NB4 (cell line): ENCODE data around the gene CTCFL.
"Not testable (repeated sequence)": the region's sequence is repeated elsewhere in the genome, so short reads cannot be mapped to it uniquely, and the experiment has no call there.

Experiments
- DNase-seq: peaks from one replicate; pipeline ENCODE4 v3.0.0; 2010; ENCODE audit warnings: low read depth
- H3K4me3 ChIP-seq: one replicate; pipeline ENCODE4 v1.5.1; 2011; ENCODE audit warnings: mild to moderate bottlenecking, low read depth, low read length, moderate library complexity
- CTCF ChIP-seq: IDR thresholded peaks from one replicate; pipeline ENCODE4 v1.5.1; 2012; ENCODE audit warnings: low read depth, low read length
- MAX ChIP-seq: IDR thresholded peaks from 2 replicates; pipeline ENCODE4 v1.6.1; 2011; ENCODE audit warnings: low read depth, low read length
- MYC ChIP-seq: IDR thresholded peaks from 2 replicates; pipeline ENCODE4 v1.6.1; 2011; ENCODE audit warnings: low read depth, low read length
- POLR2A ChIP-seq: IDR thresholded peaks from 2 replicates; pipeline ENCODE4 v1.6.1; 2011; ENCODE audit warnings: mild to moderate bottlenecking; ENCODE audit not compliant: insufficient read length; ENCODE audit errors: extremely low read depth

Gene CTCFL

GRCh38 chr20:57475388-57476083, 49.4 kb downstream of the CTCFL start:
- no peak for DNase-seq
- TF ChIP-seq CTCF (no peak), MAX (no peak), MYC (no peak), POLR2A (no peak)
- no peak overlapping the region for H3K4me3 ChIP-seq

- DNase-seq = peak; percentile 66
- TF ChIP-seq MYC = no peak
- TF ChIP-seq POLR2A = no peak
- no peak for TF ChIP-seq MAX
- TF ChIP-seq CTCF = no peak
- peak overlapping the region; percentile 12 for H3K4me3 ChIP-seq
Observed at GRCh38 chr20:57474816-57475215, 50.1 kb downstream of the CTCFL start.

- TF ChIP-seq MYC (no peak), MAX (no peak), CTCF (no peak), POLR2A (no peak)
- peak; percentile 67 for DNase-seq
- H3K4me3 ChIP-seq = peak overlapping the region; percentile 12
Observed at GRCh38 chr20:57474205-57474604, 50.7 kb downstream of the CTCFL start.

GRCh38 chr20:57473246-57474048, 51.5 kb downstream of the CTCFL start:
- no peak overlapping the region for H3K4me3 ChIP-seq
- TF ChIP-seq MAX (peak; percentile 82), MYC (peak; percentile 92), CTCF (peak; percentile 39), POLR2A (no peak)
- peak; percentile 99 for DNase-seq

GRCh38 chr20:57472474-57472873, 52.5 kb downstream of the CTCFL start:
- H3K4me3 ChIP-seq, DNase-seq: not testable (repeated sequence)

GRCh38 chr20:57471496-57472372, 53.2 kb downstream of the CTCFL start:
- TF ChIP-seq CTCF (no peak), MYC (no peak), MAX (no peak), POLR2A (no peak)
- no peak overlapping the region for H3K4me3 ChIP-seq
- DNase-seq = no peak
